PFSK-1 (cell line): ENCODE results near the gene KCNG3.

Experiments
- POLR2AphosphoS5 ChIP-seq: IDR thresholded peaks from 2 replicates; pipeline ENCODE4 v1.6.1; 2012; ENCODE audit warnings: low read depth, mild to moderate bottlenecking, control low read depth, low read length, moderate library complexity
- REST ChIP-seq, 2 experiments: IDR thresholded peaks; 2 replicates each; pipeline versions ENCODE4 v1.6.1 to v1.8.0; 2011 to 2012; ENCODE audit warnings: low read depth in 2 of 2, low read length in 2 of 2, control low read depth in 1 of 2, inconsistent platforms in 1 of 2, mild to moderate bottlenecking in 1 of 2, moderate library complexity in 1 of 2; ENCODE audit not compliant: insufficient read depth in 1 of 2

GRCh38 chr2:42452545-42452944 lies 41.2 kb downstream of the KCNG3 start:
- TF ChIP-seq REST (IDR thresholded peaks at IDR 0.05; ENCODE audit: insufficient read depth in 1 of 2, low read depth in 2 of 2, low read length in 2 of 2) (no peak), POLR2AphosphoS5 (no peak)
